ENCODE measurements around the gene WBP1L.

The WBP1L gene

DNA sequence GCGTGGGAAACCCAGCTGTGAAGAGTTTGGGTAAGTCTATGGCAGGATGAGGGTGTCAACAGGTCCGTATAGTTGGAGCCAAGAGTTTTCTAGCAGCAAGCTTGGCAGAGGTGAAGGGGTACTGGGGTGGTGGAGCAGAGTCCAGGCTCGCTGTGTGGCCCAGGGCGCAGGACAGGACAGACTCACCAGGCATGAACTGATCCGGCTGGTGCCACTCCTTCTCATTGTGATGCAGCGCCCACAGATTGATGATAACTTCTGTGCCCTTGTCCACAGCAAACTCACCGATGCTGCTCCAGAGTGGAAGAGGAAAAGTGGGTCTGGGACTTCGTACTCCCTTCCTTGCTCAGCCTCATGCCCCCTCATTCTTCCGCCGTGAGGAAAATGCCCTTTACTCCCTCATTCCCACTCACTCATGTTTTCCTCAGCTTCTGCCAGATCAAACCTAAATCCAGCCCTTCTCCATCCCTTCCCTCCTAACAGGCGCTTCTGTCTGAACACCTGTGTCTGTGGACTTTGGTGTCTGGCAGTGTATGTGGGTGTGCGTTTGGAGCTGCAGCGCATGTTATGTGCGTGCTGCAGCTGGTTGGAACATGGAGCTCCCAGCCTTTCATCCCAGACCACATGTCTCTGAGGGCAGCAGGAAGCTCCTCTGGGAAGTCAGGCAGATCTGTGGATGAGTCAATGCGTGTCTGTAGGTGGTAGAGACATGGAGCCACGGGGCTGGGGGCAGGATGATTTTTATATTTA lies 87.7 kb downstream of the WBP1L start:
- H2AFZ ChIP-seq (ENCODE audit: low read depth, low read length, severe bottlenecking): no peak overlapping the region
- no peak overlapping the region for H3K9ac ChIP-seq (ENCODE audit: low read length)
- no peaks in the 10 kb centered on the region for H3K9me3 ChIP-seq (ENCODE audit: insufficient read depth, low read length)
- no peaks in the 10 kb centered on the region for H3K27me3 ChIP-seq (ENCODE audit: low read length)
- no peaks in the 10 kb centered on the region for H3K9me2 ChIP-seq (replicated peaks; ENCODE audit: insufficient read depth, low read length)
- no peaks in the 10 kb centered on the region for H3F3A ChIP-seq (ENCODE audit: insufficient read depth)
- no peaks in the 10 kb centered on the region for H3K79me2 ChIP-seq (ENCODE audit: insufficient read depth, low read length)
- H3K36me3 ChIP-seq (ENCODE audit: low read length): no peaks in the 10 kb centered on the region
- TF ChIP-seq, protein P1, sequence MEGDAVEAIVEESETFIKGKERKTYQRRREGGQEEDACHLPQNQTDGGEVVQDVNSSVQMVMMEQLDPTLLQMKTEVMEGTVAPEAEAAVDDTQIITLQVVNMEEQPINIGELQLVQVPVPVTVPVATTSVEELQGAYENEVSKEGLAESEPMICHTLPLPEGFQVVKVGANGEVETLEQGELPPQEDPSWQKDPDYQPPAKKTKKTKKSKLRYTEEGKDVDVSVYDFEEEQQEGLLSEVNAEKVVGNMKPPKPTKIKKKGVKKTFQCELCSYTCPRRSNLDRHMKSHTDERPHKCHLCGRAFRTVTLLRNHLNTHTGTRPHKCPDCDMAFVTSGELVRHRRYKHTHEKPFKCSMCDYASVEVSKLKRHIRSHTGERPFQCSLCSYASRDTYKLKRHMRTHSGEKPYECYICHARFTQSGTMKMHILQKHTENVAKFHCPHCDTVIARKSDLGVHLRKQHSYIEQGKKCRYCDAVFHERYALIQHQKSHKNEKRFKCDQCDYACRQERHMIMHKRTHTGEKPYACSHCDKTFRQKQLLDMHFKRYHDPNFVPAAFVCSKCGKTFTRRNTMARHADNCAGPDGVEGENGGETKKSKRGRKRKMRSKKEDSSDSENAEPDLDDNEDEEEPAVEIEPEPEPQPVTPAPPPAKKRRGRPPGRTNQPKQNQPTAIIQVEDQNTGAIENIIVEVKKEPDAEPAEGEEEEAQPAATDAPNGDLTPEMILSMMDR (IDR thresholded peaks at IDR 0.05; ENCODE audit: insufficient read depth, low read length, poor library complexity, severe bottlenecking): no peak
- no peak for TF ChIP-seq EZH2phosphoT487 (conservative IDR thresholded peaks at IDR 0.05; ENCODE audit: low read length)
- H4K20me1 ChIP-seq (ENCODE audit: low read depth, low read length): no peaks in the 10 kb centered on the region
- no peak overlapping the region for H3K27ac ChIP-seq (ENCODE audit: low read depth, low read length)
- H3K4me3 ChIP-seq (ENCODE audit: insufficient read depth, low read length, poor library complexity, severe bottlenecking): no peak overlapping the region
- no peak overlapping the region for H3K4me2 ChIP-seq (ENCODE audit: low read depth, low read length, poor library complexity, severe bottlenecking)

DNA sequence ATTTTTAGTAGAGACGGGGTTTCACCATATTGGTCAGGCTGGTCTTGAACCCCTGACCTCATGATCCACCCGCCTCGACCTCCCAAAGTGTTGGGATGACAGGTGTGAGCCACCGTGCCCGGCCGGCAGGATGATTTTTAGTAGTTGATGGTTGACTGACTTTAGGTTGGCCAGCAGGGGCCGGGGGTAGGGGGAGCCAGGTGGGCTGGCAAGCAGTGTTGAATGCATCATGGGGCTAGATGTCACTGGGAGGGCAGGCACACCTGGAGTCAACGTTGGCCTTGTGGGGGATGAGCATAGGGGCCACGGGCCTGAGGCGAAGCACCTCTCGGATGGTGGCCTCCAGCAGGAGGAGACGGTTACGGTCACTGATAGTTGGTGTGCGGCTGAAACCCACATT lies 88.5 kb downstream of the WBP1L start:
- Histone ChIP-seq H3K79me2 (ENCODE audit: insufficient read depth, low read length) (no peaks in the 10 kb centered on the region), H2AFZ (ENCODE audit: low read depth, low read length, severe bottlenecking) (no peak overlapping the region), H3F3A (ENCODE audit: insufficient read depth) (no peaks in the 10 kb centered on the region), H3K9ac (ENCODE audit: low read length) (no peak overlapping the region), H3K9me2 (replicated peaks; ENCODE audit: insufficient read depth, low read length) (no peaks in the 10 kb centered on the region), H3K4me3 (ENCODE audit: insufficient read depth, low read length, poor library complexity, severe bottlenecking) (no peak overlapping the region), H3K36me3 (ENCODE audit: low read length) (no peaks in the 10 kb centered on the region), H3K27me3 (ENCODE audit: low read length) (no peaks in the 10 kb centered on the region), H3K27ac (ENCODE audit: low read depth, low read length) (no peak overlapping the region), H3K9me3 (ENCODE audit: insufficient read depth, low read length) (no peaks in the 10 kb centered on the region), H4K20me1 (ENCODE audit: low read depth, low read length) (no peaks in the 10 kb centered on the region), H3K4me2 (ENCODE audit: low read depth, low read length, poor library complexity, severe bottlenecking) (no peak overlapping the region)
- TF ChIP-seq, protein P1 (IDR thresholded peaks at IDR 0.05; ENCODE audit: insufficient read depth, low read length, poor library complexity, severe bottlenecking): no peak
- TF ChIP-seq EZH2phosphoT487 (conservative IDR thresholded peaks at IDR 0.05; ENCODE audit: low read length): no peak

DNA sequence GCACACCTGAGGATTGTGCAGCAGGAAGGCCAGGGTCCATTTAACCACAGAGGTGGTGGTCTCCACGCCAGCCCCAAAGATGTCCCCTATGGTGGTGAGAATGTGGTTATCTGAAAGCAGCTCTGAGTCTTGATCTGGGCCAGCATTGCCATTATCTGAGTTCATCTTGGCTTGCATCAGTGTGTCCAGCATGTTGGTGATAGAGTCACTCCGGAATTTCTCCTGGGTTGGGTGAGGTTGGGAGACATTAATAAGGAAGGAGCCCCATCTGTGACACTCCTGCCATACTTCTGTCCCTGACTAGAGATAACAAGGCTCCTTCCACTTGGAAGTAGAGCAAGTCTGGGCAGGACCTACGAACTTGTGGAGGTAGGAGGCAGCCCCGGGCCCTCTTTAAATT lies 89.2 kb downstream of the WBP1L start:
- H4K20me1 ChIP-seq (ENCODE audit: low read depth, low read length): no peaks in the 10 kb centered on the region
- H2AFZ ChIP-seq (ENCODE audit: low read depth, low read length, severe bottlenecking): no peak overlapping the region
- H3K9me2 ChIP-seq (replicated peaks; ENCODE audit: insufficient read depth, low read length): no peaks in the 10 kb centered on the region
- H3K9ac ChIP-seq (ENCODE audit: low read length): no peak overlapping the region
- TF ChIP-seq, protein P1 (IDR thresholded peaks at IDR 0.05; ENCODE audit: insufficient read depth, low read length, poor library complexity, severe bottlenecking): no peak
- TF ChIP-seq EZH2phosphoT487 (conservative IDR thresholded peaks at IDR 0.05; ENCODE audit: low read length): no peak
- H3F3A ChIP-seq (ENCODE audit: insufficient read depth): no peaks in the 10 kb centered on the region
- H3K36me3 ChIP-seq (ENCODE audit: low read length): no peaks in the 10 kb centered on the region
- no peaks in the 10 kb centered on the region for H3K27me3 ChIP-seq (ENCODE audit: low read length)
- no peaks in the 10 kb centered on the region for H3K9me3 ChIP-seq (ENCODE audit: insufficient read depth, low read length)
- H3K4me2 ChIP-seq (ENCODE audit: low read depth, low read length, poor library complexity, severe bottlenecking): no peak overlapping the region
- no peak overlapping the region for H3K27ac ChIP-seq (ENCODE audit: low read depth, low read length)
- H3K79me2 ChIP-seq (ENCODE audit: insufficient read depth, low read length): no peaks in the 10 kb centered on the region
- no peak overlapping the region for H3K4me3 ChIP-seq (ENCODE audit: insufficient read depth, low read length, poor library complexity, severe bottlenecking)

All from SU-DHL-6 (cell line).